ENCODE data around the gene RHOBTB3.
A peak's percentile ranks its signal among the peaks of the same experiment; 100 is the strongest.

RHOBTB3 gene

GRCh38 chr5:95725937-95726810, 5.0 kb upstream of the RHOBTB3 start:
- Histone ChIP-seq H3K36me3 (ENCODE audit: insufficient read depth, low read length) (no peaks in the 10 kb centered on the region), H2AFZ (ENCODE audit: low read length, unreplicated experiment) (peak overlapping the region; percentile 70), H3K27ac (ENCODE audit: low read depth, low read length) (peak overlapping the region; percentile 56), H3K4me1 (ENCODE audit: control insufficient read depth, insufficient read depth, low read length, unreplicated experiment) (peaks cover 68% of the 10 kb centered on the region), H3K4me3 (ENCODE audit: low read depth, low read length) (peak overlapping the region; percentile 68), H3K79me2 (ENCODE audit: control insufficient read depth, insufficient read depth, low read length, unreplicated experiment) (peaks cover under 1% of the 10 kb centered on the region), H3K27me3 (ENCODE audit: insufficient read depth, low read length) (no peaks in the 10 kb centered on the region)

GRCh38 chr5:95726811-95727763, 4.0 kb upstream of the RHOBTB3 start:
- Histone ChIP-seq H3K79me2 (ENCODE audit: control insufficient read depth, insufficient read depth, low read length, unreplicated experiment) (peaks cover 10% of the 10 kb centered on the region), H3K4me1 (ENCODE audit: control insufficient read depth, insufficient read depth, low read length, unreplicated experiment) (peaks cover 63% of the 10 kb centered on the region), H3K27ac (ENCODE audit: low read depth, low read length) (peak overlapping the region; percentile 56), H3K27me3 (ENCODE audit: insufficient read depth, low read length) (no peaks in the 10 kb centered on the region), H3K36me3 (ENCODE audit: insufficient read depth, low read length) (no peaks in the 10 kb centered on the region), H3K4me3 (ENCODE audit: low read depth, low read length) (peak overlapping the region; percentile 68), H2AFZ (ENCODE audit: low read length, unreplicated experiment) (peak overlapping the region; percentile 70)

GRCh38 chr5:95727764-95728191, 3.4 kb upstream of the RHOBTB3 start:
- peaks cover 17% of the 10 kb centered on the region for H3K79me2 ChIP-seq (ENCODE audit: control insufficient read depth, insufficient read depth, low read length, unreplicated experiment)
- no peak overlapping the region for H2AFZ ChIP-seq (ENCODE audit: low read length, unreplicated experiment)
- H3K27ac ChIP-seq (ENCODE audit: low read depth, low read length), result peak overlapping the region; percentile 56
- peaks cover 63% of the 10 kb centered on the region for H3K4me1 ChIP-seq (ENCODE audit: control insufficient read depth, insufficient read depth, low read length, unreplicated experiment)
- H3K27me3 ChIP-seq (ENCODE audit: insufficient read depth, low read length), result no peaks in the 10 kb centered on the region
- no peak overlapping the region for H3K4me3 ChIP-seq (ENCODE audit: low read depth, low read length)
- H3K36me3 ChIP-seq (ENCODE audit: insufficient read depth, low read length), result no peaks in the 10 kb centered on the region

GRCh38 chr5:95728494-95729114, 2.5 kb upstream of the RHOBTB3 start:
- H2AFZ ChIP-seq (ENCODE audit: low read length, unreplicated experiment), result peak overlapping the region; percentile 9
- H3K27me3 ChIP-seq (ENCODE audit: insufficient read depth, low read length), result no peaks in the 10 kb centered on the region
- H3K4me1 ChIP-seq (ENCODE audit: control insufficient read depth, insufficient read depth, low read length, unreplicated experiment), result peaks cover 58% of the 10 kb centered on the region

GRCh38 chr5:95729115-95730010, 1.8 kb upstream of the RHOBTB3 start:
- H2AFZ ChIP-seq (ENCODE audit: low read length, unreplicated experiment), result peak overlapping the region; percentile 69
- peaks cover 33% of the 10 kb centered on the region for H3K79me2 ChIP-seq (ENCODE audit: control insufficient read depth, insufficient read depth, low read length, unreplicated experiment)
- peak overlapping the region; percentile 73 for H3K27ac ChIP-seq (ENCODE audit: low read depth, low read length)
- H3K4me1 ChIP-seq (ENCODE audit: control insufficient read depth, insufficient read depth, low read length, unreplicated experiment), result peaks cover 51% of the 10 kb centered on the region
- no peaks in the 10 kb centered on the region for H3K27me3 ChIP-seq (ENCODE audit: insufficient read depth, low read length)
- H3K36me3 ChIP-seq (ENCODE audit: insufficient read depth, low read length), result no peaks in the 10 kb centered on the region; the same call in 1 of the 2 replicates
- H3K4me3 ChIP-seq (ENCODE audit: low read depth, low read length), result peak overlapping the region; percentile 94

More at GRCh38 chr5:95728494-95729114, 2.5 kb upstream of the RHOBTB3 start:
- H3K27ac ChIP-seq (ENCODE audit: low read depth, low read length), result peak overlapping the region; percentile 73
- peak overlapping the region; percentile 40 for H3K4me3 ChIP-seq (ENCODE audit: low read depth, low read length)
- H3K36me3 ChIP-seq (ENCODE audit: insufficient read depth, low read length), result no peaks in the 10 kb centered on the region
- peaks cover 25% of the 10 kb centered on the region for H3K79me2 ChIP-seq (ENCODE audit: control insufficient read depth, insufficient read depth, low read length, unreplicated experiment)

- Histone ChIP-seq H3K27me3 (ENCODE audit: insufficient read depth, low read length) (no peaks in the 10 kb centered on the region), H3K27ac (ENCODE audit: low read depth, low read length) (peak overlapping the region; percentile 73), H3K4me1 (ENCODE audit: control insufficient read depth, insufficient read depth, low read length, unreplicated experiment) (peaks cover 45% of the 10 kb centered on the region), H3K36me3 (ENCODE audit: insufficient read depth, low read length) (no peaks in the 10 kb centered on the region; the same call in 1 of the 2 replicates), H3K79me2 (ENCODE audit: control insufficient read depth, insufficient read depth, low read length, unreplicated experiment) (peaks cover 41% of the 10 kb centered on the region), H3K4me3 (ENCODE audit: low read depth, low read length) (peak overlapping the region; percentile 94), H2AFZ (ENCODE audit: low read length, unreplicated experiment) (peak overlapping the region; percentile 69)
Measured at GRCh38 chr5:95730011-95730700, 980 bp upstream of the RHOBTB3 start.

- Histone ChIP-seq H3K79me2 (ENCODE audit: control insufficient read depth, insufficient read depth, low read length, unreplicated experiment) (peaks cover 57% of the 10 kb centered on the region), H3K4me3 (ENCODE audit: low read depth, low read length) (peak overlapping the region; percentile 94), H3K27ac (ENCODE audit: low read depth, low read length) (peak overlapping the region; percentile 73), H3K27me3 (ENCODE audit: insufficient read depth, low read length) (no peaks in the 10 kb centered on the region), H3K4me1 (ENCODE audit: control insufficient read depth, insufficient read depth, low read length, unreplicated experiment) (peaks cover 47% of the 10 kb centered on the region), H2AFZ (ENCODE audit: low read length, unreplicated experiment) (peak overlapping the region; percentile 11), H3K36me3 (ENCODE audit: insufficient read depth, low read length) (peaks cover 2% of the 10 kb centered on the region)
Measured at GRCh38 chr5:95731571-95732554, 727 bp downstream of the RHOBTB3 start.

- peaks cover 14% of the 10 kb centered on the region for H3K36me3 ChIP-seq (ENCODE audit: insufficient read depth, low read length)
- peak overlapping the region; percentile 73 for H3K27ac ChIP-seq (ENCODE audit: low read depth, low read length)
- peak overlapping the region; percentile 94 for H3K4me3 ChIP-seq (ENCODE audit: low read depth, low read length)
- H3K4me1 ChIP-seq (ENCODE audit: control insufficient read depth, insufficient read depth, low read length, unreplicated experiment), result peaks cover 42% of the 10 kb centered on the region
- H3K79me2 ChIP-seq (ENCODE audit: control insufficient read depth, insufficient read depth, low read length, unreplicated experiment), result peaks cover 64% of the 10 kb centered on the region
- no peaks in the 10 kb centered on the region for H3K27me3 ChIP-seq (ENCODE audit: insufficient read depth, low read length)
- H2AFZ ChIP-seq (ENCODE audit: low read length, unreplicated experiment), result no peak overlapping the region
Measured at GRCh38 chr5:95733107-95733665, 2.0 kb downstream of the RHOBTB3 start.
